Measurements from ENCODE around the gene STAC2. TPM values are rescaled to one million over a fixed set of nuclear protein-coding genes. Genes with fewer than 3 reads are reported as not detected.

STAC2 gene
- total RNA-seq, 4 donors from 2014 or later, result 0.20 to 0.30 TPM; not detected in 2

- peak within 1 kb of the TSS in 2 of 4 donors; percentile 27 to 61 for H3K27ac ChIP-seq
Measured at GRCh38 chr17:39165841-39166349, 59.9 kb downstream of the STAC2 start, which contains the start of gene ARL5C. TSS of gene ARL5C (minus strand) at chr17:39166161. CDS start at chr17:39165760, 401 bp downstream.

GRCh38 chr17:39165178-39165840 lies 60.4 kb downstream of the STAC2 start:
- H3K27me3 ChIP-seq, result peaks cover 0 to 12% of the 10 kb centered on the region in 2 donors
- H3K9me3 ChIP-seq, result no peaks in the 10 kb centered on the region
- no peaks in the 10 kb centered on the region for H3K36me3 ChIP-seq
- DNase-seq (ENCODE audit: low spot score in 2 of 2), result no peak
- WGBS, 2 donors, result 5 to 9% methylated on average over 28 to 39 of the region's 51 CpGs
- peak overlapping the region in 2 of 4 donors; percentile 27 to 61 for H3K27ac ChIP-seq
- H3K4me3 ChIP-seq, result peak overlapping the region; percentile 30 to 72 (median 54)
- H3K4me1 ChIP-seq, result peaks cover 0 to 28% (median 14%) of the 10 kb centered on the region in 4 donors
- no peak for TF ChIP-seq POLR2A (IDR thresholded peaks at IDR 0.05)

More at GRCh38 chr17:39165841-39166349, 59.9 kb downstream of the STAC2 start, which contains the start of gene ARL5C:
- peaks cover 0 to 12% of the 10 kb centered on the region in 2 donors for H3K27me3 ChIP-seq
- no peaks in the 10 kb centered on the region for H3K9me3 ChIP-seq
- no peaks in the 10 kb centered on the region for H3K36me3 ChIP-seq
- TF ChIP-seq, protein P1, sequence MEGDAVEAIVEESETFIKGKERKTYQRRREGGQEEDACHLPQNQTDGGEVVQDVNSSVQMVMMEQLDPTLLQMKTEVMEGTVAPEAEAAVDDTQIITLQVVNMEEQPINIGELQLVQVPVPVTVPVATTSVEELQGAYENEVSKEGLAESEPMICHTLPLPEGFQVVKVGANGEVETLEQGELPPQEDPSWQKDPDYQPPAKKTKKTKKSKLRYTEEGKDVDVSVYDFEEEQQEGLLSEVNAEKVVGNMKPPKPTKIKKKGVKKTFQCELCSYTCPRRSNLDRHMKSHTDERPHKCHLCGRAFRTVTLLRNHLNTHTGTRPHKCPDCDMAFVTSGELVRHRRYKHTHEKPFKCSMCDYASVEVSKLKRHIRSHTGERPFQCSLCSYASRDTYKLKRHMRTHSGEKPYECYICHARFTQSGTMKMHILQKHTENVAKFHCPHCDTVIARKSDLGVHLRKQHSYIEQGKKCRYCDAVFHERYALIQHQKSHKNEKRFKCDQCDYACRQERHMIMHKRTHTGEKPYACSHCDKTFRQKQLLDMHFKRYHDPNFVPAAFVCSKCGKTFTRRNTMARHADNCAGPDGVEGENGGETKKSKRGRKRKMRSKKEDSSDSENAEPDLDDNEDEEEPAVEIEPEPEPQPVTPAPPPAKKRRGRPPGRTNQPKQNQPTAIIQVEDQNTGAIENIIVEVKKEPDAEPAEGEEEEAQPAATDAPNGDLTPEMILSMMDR (IDR thresholded peaks at IDR 0.05), result no peak
- no peak for TF ChIP-seq EP300 (IDR thresholded peaks at IDR 0.05)
- H3K4me1 ChIP-seq, result peaks cover 0 to 28% (median 14%) of the 10 kb centered on the region in 4 donors
- H3K4me3 ChIP-seq, result peak within 1 kb of the TSS; percentile 30 to 72 (median 54)
- no peak for DNase-seq (ENCODE audit: low spot score in 2 of 2)
- 50 to 58% methylated on average over 13 to 14 of the region's 17 CpGs for WGBS, 2 donors

GRCh38 chr17:39164675-39165143 lies 61.0 kb downstream of the STAC2 start:
- peak overlapping the region; percentile 30 to 72 (median 54) for H3K4me3 ChIP-seq
- DNase-seq (ENCODE audit: low spot score in 2 of 2), result peak; percentile 78 to 83
- 1 to 2% methylated on average over 10 to 15 of the region's 15 CpGs for WGBS, 2 donors
- H3K27ac ChIP-seq, result peak overlapping the region in 2 of 4 donors; percentile 27 to 61
- H3K27me3 ChIP-seq, result peaks cover 0 to 12% of the 10 kb centered on the region in 2 donors
- peaks cover 0 to 28% (median 14%) of the 10 kb centered on the region in 4 donors for H3K4me1 ChIP-seq
- H3K9me3 ChIP-seq, result no peaks in the 10 kb centered on the region
- TF ChIP-seq POLR2A (IDR thresholded peaks at IDR 0.05) (no peak), EP300 (IDR thresholded peaks at IDR 0.05) (peak in 1 of 2 donors; percentile 36)
- TF ChIP-seq, protein P1 (IDR thresholded peaks at IDR 0.05), result peak; percentile 76 to 80 (median 77)
- no peaks in the 10 kb centered on the region for H3K36me3 ChIP-seq

DNA sequence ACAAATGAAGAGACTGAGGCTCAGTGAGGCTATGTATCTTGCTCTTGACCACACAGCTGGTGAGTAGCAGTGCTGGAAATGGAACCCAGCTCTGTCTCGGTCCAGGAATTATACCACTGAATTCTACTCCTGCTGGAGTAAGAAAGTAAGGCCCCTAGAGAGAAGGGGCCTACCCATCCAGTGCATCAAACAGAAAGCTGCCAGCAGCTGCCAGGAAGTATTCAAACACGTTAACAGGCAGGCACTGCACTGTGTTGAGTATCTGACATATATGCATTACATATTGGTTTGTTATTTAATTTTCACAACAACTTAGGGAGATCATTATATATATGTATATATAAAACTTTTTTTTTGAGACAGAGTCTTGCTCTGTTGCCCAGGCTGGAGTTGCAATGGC lies 63.8 kb downstream of the STAC2 start:
- Histone ChIP-seq H3K9me3 (no peaks in the 10 kb centered on the region), H3K27ac (no peak overlapping the region), H3K36me3 (no peaks in the 10 kb centered on the region), H3K4me3 (no peak overlapping the region), H3K4me1 (peaks cover 0 to 24% (median 14%) of the 10 kb centered on the region in 4 donors), H3K27me3 (peaks cover 0 to 12% of the 10 kb centered on the region in 2 donors)
- TF ChIP-seq EP300 (IDR thresholded peaks at IDR 0.05) (no peak), POLR2A (IDR thresholded peaks at IDR 0.05) (no peak)
- TF ChIP-seq, protein P1 (IDR thresholded peaks at IDR 0.05), result no peak
- no peak for DNase-seq (ENCODE audit: low spot score in 2 of 2)
- 77 to 83% methylated on average over 2 of the region's 2 CpGs for WGBS, 2 donors

Other genes with a start within 250 kb of the STAC2 start
- gene PLXDC1, start 74.3 kb downstream of the STAC2 start, total RNA-seq, result 10 to 100 TPM; 34.1 to 95.1 (median 42.4) TPM
- gene ARL5C, start 59.8 kb downstream of the STAC2 start, total RNA-seq, result not detected
- gene CACNB1, start 28.3 kb downstream of the STAC2 start, total RNA-seq, result 10 to 100 TPM in 3 of 4 donors, 1 to 10 TPM in 1; 7.1 to 20.3 (median 15.0) TPM
- 1,000 to 10,000 TPM; 2,381 to 3,486 (median 2,809) TPM for gene RPL19, start 25.7 kb downstream of the STAC2 start, total RNA-seq
- gene FBXL20, start 175.7 kb upstream of the STAC2 start, total RNA-seq, result 10 to 100 TPM; 21.1 to 32.4 (median 30.4) TPM
- gene MED1, start 225.3 kb upstream of the STAC2 start, total RNA-seq, result 10 to 100 TPM; 17.0 to 30.4 (median 27.0) TPM
- 10 to 100 TPM; 39.3 to 50.4 (median 40.7) TPM for gene CDK12, start 235.5 kb upstream of the STAC2 start, total RNA-seq